H9 (cell line): ENCODE data around the gene FAM110A. TPM values are rescaled to one million over a fixed set of nuclear protein-coding genes. Genes with fewer than 3 reads are reported as not detected.

Source experiments
- DNase-seq: peaks from one replicate; pipeline ENCODE4 v3.0.0-alpha.2; 2017
- H2AFZ ChIP-seq: one replicate; pipeline ENCODE4 v1.6.1; 2013; ENCODE audit warnings: mild to moderate bottlenecking, low read length, control low read depth, moderate library complexity
- H2AK5ac ChIP-seq: 2 replicates; pipeline ENCODE4 v1.6.1; 2013; ENCODE audit warnings: low read length, control low read depth, mixed read lengths; ENCODE audit not compliant: insufficient read length
- H2BK120ac ChIP-seq: one replicate; pipeline ENCODE4 v1.6.1; 2013; ENCODE audit warnings: low read depth, mild to moderate bottlenecking, low read length, control low read depth, inconsistent platforms; ENCODE audit not compliant: poor library complexity, severe bottlenecking
- H2BK12ac ChIP-seq: 2 replicates; pipeline ENCODE4 v1.6.1; 2013; ENCODE audit warnings: low read length, control low read depth, mixed read lengths, low read depth; ENCODE audit not compliant: insufficient read length
- H2BK15ac ChIP-seq: 2 replicates; pipeline ENCODE4 v1.6.1; 2013; ENCODE audit warnings: low read depth, low read length, control low read depth
- H2BK20ac ChIP-seq: one replicate; pipeline ENCODE4 v1.6.1; 2013; ENCODE audit warnings: low read depth, mild to moderate bottlenecking, low read length, control low read depth, inconsistent platforms; ENCODE audit not compliant: poor library complexity, severe bottlenecking
- H2BK5ac ChIP-seq: 2 replicates; pipeline ENCODE4 v1.6.1; 2013; ENCODE audit warnings: low read length, control low read depth, mixed read lengths; ENCODE audit not compliant: insufficient read length
- H3K14ac ChIP-seq: 2 replicates; pipeline ENCODE4 v1.6.1; 2013; ENCODE audit warnings: low read length, control low read depth; ENCODE audit not compliant: insufficient read depth
- H3K18ac ChIP-seq: 2 replicates; pipeline ENCODE4 v1.6.1; 2013; ENCODE audit warnings: low read depth, mild to moderate bottlenecking, mixed read lengths, low read length, control low read depth; ENCODE audit not compliant: insufficient read length
- H3K23ac ChIP-seq: 2 replicates; pipeline ENCODE4 v1.6.1; 2013; ENCODE audit warnings: low read length, control low read depth, mixed read lengths, low read depth; ENCODE audit not compliant: insufficient read length
- H3K23me2 ChIP-seq: 2 replicates; pipeline ENCODE4 v1.6.1; 2013; ENCODE audit warnings: low read depth, mild to moderate bottlenecking, mixed read lengths, low read length, control low read depth; ENCODE audit not compliant: insufficient read length, poor library complexity, severe bottlenecking
- H3K27ac ChIP-seq: 2 replicates; pipeline ENCODE4 v1.5.1; 2013; ENCODE audit warnings: low read length, control low read depth, mixed read lengths, low read depth; ENCODE audit not compliant: insufficient read length
- H3K27me3 ChIP-seq: 2 replicates; pipeline ENCODE4 v1.6.1; 2013; ENCODE audit warnings: low read length, control low read depth, inconsistent platforms; ENCODE audit not compliant: insufficient read depth
- H3K4ac ChIP-seq: 2 replicates; pipeline ENCODE4 v1.6.1; 2013; ENCODE audit warnings: low read depth, mild to moderate bottlenecking, control low read depth, inconsistent platforms, low read length, moderate library complexity
- H3K4me1 ChIP-seq: 2 replicates; pipeline ENCODE4 v1.6.1; 2013; ENCODE audit warnings: low read length, control low read depth, inconsistent platforms; ENCODE audit not compliant: insufficient read depth
- H3K4me2 ChIP-seq: 2 replicates; pipeline ENCODE4 v1.6.1; 2013; ENCODE audit warnings: low read length, control low read depth, mixed read lengths; ENCODE audit not compliant: insufficient read length, insufficient read depth
- H3K56ac ChIP-seq: 2 replicates; pipeline ENCODE4 v1.6.1; 2013; ENCODE audit warnings: low read depth, mild to moderate bottlenecking, mixed read lengths, low read length, control low read depth; ENCODE audit not compliant: insufficient read length
- H3K79me1 ChIP-seq: 2 replicates; pipeline ENCODE4 v1.6.1; 2013; ENCODE audit warnings: low read depth, mild to moderate bottlenecking, moderate library complexity, low read length, control low read depth, inconsistent platforms; ENCODE audit not compliant: insufficient read depth, poor library complexity, severe bottlenecking
- H3K79me2 ChIP-seq: 2 replicates; pipeline ENCODE4 v1.6.1; 2013; ENCODE audit warnings: low read length, control low read depth, inconsistent platforms; ENCODE audit not compliant: insufficient read depth
- H3K9ac ChIP-seq: 2 replicates; pipeline ENCODE4 v1.6.1; 2013; ENCODE audit warnings: low read length, control low read depth, mixed read lengths; ENCODE audit not compliant: insufficient read length; ENCODE audit errors: extremely low read depth
- H3K9me3 ChIP-seq: one replicate; pipeline ENCODE4 v1.6.1; 2013; ENCODE audit warnings: low read depth, low read length, inconsistent platforms; ENCODE audit not compliant: control insufficient read depth
- H3T11ph ChIP-seq: one replicate; pipeline ENCODE4 v1.6.1; 2013; ENCODE audit warnings: mild to moderate bottlenecking, low read length, control low read depth, inconsistent platforms
- H4K20me1 ChIP-seq: one replicate; pipeline ENCODE4 v1.6.1; 2013; ENCODE audit not compliant: control insufficient read depth, insufficient read length, insufficient read depth
- H4K5ac ChIP-seq: 2 replicates; pipeline ENCODE4 v1.6.1; 2013; ENCODE audit warnings: low read depth, mild to moderate bottlenecking, mixed read lengths, low read length, control low read depth; ENCODE audit not compliant: insufficient read length
- H4K8ac ChIP-seq: replicated peaks from 2 replicates; pipeline ENCODE4 v1.6.1; 2013; ENCODE audit warnings: low read length, control low read depth, mixed read lengths, low read depth; ENCODE audit not compliant: insufficient read length
- H4K91ac ChIP-seq: 2 replicates; pipeline ENCODE4 v1.6.1; 2013; ENCODE audit warnings: low read depth, mild to moderate bottlenecking, moderate library complexity, mixed read lengths, low read length, control low read depth; ENCODE audit not compliant: insufficient read length
- H3K27ac Mint-ChIP-seq, 3 experiments: 2 replicates in 2 of 3; 3 replicates in 1 of 3; pipeline ENCODE4 v1.8.0; 2020 to 2021; ENCODE audit warnings: mixed read lengths in 3 of 3, mild to moderate bottlenecking in 1 of 3, moderate library complexity in 1 of 3
- H3K27me3 Mint-ChIP-seq: 2 replicates; pipeline ENCODE4 v1.8.0; 2021; ENCODE audit warnings: low read depth, mild to moderate bottlenecking, moderate library complexity, mixed read lengths
- H3K36me3 Mint-ChIP-seq, 3 experiments: 2 replicates in 2 of 3; 3 replicates in 1 of 3; pipeline ENCODE4 v1.8.0; 2020 to 2021; ENCODE audit warnings: low read depth in 3 of 3, mixed read lengths in 3 of 3; ENCODE audit not compliant: insufficient read depth in 1 of 3
- H3K4me1 Mint-ChIP-seq, 2 experiments: 2 replicates each; pipeline ENCODE4 v1.8.0; 2020; ENCODE audit warnings: mixed read lengths in 2 of 2
- H3K4me3 Mint-ChIP-seq, 2 experiments: 2 replicates in 1 of 2; 3 replicates in 1 of 2; pipeline ENCODE4 v1.8.0; 2020 to 2021; ENCODE audit warnings: mild to moderate bottlenecking in 2 of 2, mixed read lengths in 2 of 2, moderate library complexity in 1 of 2
- H3K9me3 Mint-ChIP-seq, 2 experiments: 2 replicates in 1 of 2; 3 replicates in 1 of 2; pipeline ENCODE4 v1.8.0; 2020; ENCODE audit warnings: mild to moderate bottlenecking in 2 of 2, mixed read lengths in 2 of 2, moderate library complexity in 1 of 2
- whole genome bisulfite sequencing: extraction: QIAGEN DNeasy Blood & Tissue Kit; methylation state at CpG from one replicate; pipeline ENCODE4 v1.1.7; 2013; ENCODE audit warnings: missing lambda C conversion rate, low lambda C conversion rate, mixed read lengths; ENCODE audit not compliant: insufficient read length; ENCODE audit errors: extremely low coverage; 5-methylcytosine and 5-hydroxymethylcytosine counted together
- total RNA-seq: library from RNA; stranded (reverse); gene quantifications from 2 replicates; pipeline ENCODE4 v1.2.1, GENCODE V29; 2021
- TF ChIP-seq, protein P1 (sequence below): fragments of 200-600 bp; sonication (generic); conservative IDR thresholded peaks from 3 replicates; pipeline ENCODE4 v1.8.0; 2021; ENCODE audit warnings: antibody characterized with exemption, mild to moderate bottlenecking

FAM110A gene
- total RNA-seq, 1 experiment from 2014 or later = 10.3 TPM

- no peak overlapping the region for H2BK12ac ChIP-seq
- H2BK20ac ChIP-seq = no peak overlapping the region
- Mint-ChIP-seq H3K9me3 (no peaks in the 10 kb centered on the region), H3K27me3 (peaks cover 32% of the 10 kb centered on the region), H3K4me3 (peak overlapping the region; percentile 76 to 86), H3K4me1 (peaks cover 35 to 38% of the 10 kb centered on the region in 2 experiments), H3K27ac (peak overlapping the region in 1 of 3 experiments; percentile 53; a peak in 1 of 7 replicates), H3K36me3 (no peaks in the 10 kb centered on the region; a peak in 2 of 7 replicates)
- H3K4ac ChIP-seq = no peak overlapping the region
- no peak overlapping the region for H2BK5ac ChIP-seq
- no CpG with 5 or more reads among the region's 47 CpGs for WGBS
- no peak overlapping the region for H3K23ac ChIP-seq
- no peak overlapping the region for H2BK15ac ChIP-seq
- peak overlapping the region; percentile 58 for H3K14ac ChIP-seq
- no peaks in the 10 kb centered on the region for H3K9me3 ChIP-seq
- H3K9ac ChIP-seq = peak overlapping the region; percentile 7
- no peak overlapping the region for H3K27ac ChIP-seq
- H2AK5ac ChIP-seq = no peak overlapping the region
- H4K20me1 ChIP-seq = no peaks in the 10 kb centered on the region
- H3K79me2 ChIP-seq = no peaks in the 10 kb centered on the region
- no peak overlapping the region for H2BK120ac ChIP-seq
- TF ChIP-seq, protein P1, sequence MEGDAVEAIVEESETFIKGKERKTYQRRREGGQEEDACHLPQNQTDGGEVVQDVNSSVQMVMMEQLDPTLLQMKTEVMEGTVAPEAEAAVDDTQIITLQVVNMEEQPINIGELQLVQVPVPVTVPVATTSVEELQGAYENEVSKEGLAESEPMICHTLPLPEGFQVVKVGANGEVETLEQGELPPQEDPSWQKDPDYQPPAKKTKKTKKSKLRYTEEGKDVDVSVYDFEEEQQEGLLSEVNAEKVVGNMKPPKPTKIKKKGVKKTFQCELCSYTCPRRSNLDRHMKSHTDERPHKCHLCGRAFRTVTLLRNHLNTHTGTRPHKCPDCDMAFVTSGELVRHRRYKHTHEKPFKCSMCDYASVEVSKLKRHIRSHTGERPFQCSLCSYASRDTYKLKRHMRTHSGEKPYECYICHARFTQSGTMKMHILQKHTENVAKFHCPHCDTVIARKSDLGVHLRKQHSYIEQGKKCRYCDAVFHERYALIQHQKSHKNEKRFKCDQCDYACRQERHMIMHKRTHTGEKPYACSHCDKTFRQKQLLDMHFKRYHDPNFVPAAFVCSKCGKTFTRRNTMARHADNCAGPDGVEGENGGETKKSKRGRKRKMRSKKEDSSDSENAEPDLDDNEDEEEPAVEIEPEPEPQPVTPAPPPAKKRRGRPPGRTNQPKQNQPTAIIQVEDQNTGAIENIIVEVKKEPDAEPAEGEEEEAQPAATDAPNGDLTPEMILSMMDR = peak; percentile 15; the same call in 1 of the 3 replicates
- no peak overlapping the region for H2AFZ ChIP-seq
- no peak overlapping the region for H3T11ph ChIP-seq
- no peak overlapping the region for H4K8ac ChIP-seq
- H4K91ac ChIP-seq = no peak overlapping the region
- H3K4me1 ChIP-seq = no peaks in the 10 kb centered on the region; the same call in 1 of the 2 replicates
- H3K79me1 ChIP-seq = no peaks in the 10 kb centered on the region
- no peaks in the 10 kb centered on the region; the same call in 1 of the 2 replicates for H3K27me3 ChIP-seq
- peaks cover 28% of the 10 kb centered on the region for H3K23me2 ChIP-seq
- H4K5ac ChIP-seq = no peak overlapping the region
- H3K18ac ChIP-seq = peak overlapping the region; percentile 11
- peak overlapping the region; percentile 63 for H3K4me2 ChIP-seq
- no peak overlapping the region for H3K56ac ChIP-seq
- peak; percentile 95 for DNase-seq
These were observed 11.1 kb downstream of the FAM110A start for GRCh38 chr20:844473-845225.
